ENCODE results near the gene PTPN4.
"Not testable (repeated sequence)": the region's sequence is repeated elsewhere in the genome, so short reads cannot be mapped to it uniquely, and the experiment has no call there.

Gene PTPN4

GRCh38 chr2:119764832-119765231, 5.1 kb downstream of the PTPN4 start:
- no peak for DNase-seq (ENCODE audit: low read depth)

DNA sequence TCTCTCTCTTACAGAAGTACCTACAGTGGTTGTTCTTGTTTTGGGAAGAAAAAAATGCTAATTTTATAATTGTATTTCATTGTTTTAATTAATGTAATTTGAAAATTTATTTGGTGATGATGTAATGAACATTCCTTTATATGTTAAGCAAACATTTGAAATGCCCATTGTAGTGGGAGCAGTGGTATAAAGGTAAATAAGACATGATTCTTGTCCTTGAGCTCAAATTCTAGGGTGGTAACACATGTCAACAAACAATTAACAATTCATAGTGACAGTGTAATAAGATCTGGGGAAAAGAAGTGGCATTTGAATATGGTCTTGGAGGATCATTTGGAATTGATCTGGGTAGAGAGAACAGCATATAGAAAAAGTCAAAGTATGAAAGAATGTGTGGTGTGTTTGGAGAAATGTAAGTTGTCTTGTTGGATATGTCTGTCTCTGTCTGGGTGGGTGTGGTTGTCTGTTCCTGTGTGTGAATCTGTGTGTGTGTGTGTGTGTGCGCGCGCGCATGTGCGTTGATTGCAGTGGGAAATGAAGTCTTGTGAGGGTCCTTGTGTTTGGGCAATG, 5.8 kb downstream of the PTPN4 start:
- DNase-seq (ENCODE audit: low read depth): no peak

GRCh38 chr2:119766944-119767343, 7.2 kb downstream of the PTPN4 start:
- DNase-seq (ENCODE audit: low read depth): no peak

DNA sequence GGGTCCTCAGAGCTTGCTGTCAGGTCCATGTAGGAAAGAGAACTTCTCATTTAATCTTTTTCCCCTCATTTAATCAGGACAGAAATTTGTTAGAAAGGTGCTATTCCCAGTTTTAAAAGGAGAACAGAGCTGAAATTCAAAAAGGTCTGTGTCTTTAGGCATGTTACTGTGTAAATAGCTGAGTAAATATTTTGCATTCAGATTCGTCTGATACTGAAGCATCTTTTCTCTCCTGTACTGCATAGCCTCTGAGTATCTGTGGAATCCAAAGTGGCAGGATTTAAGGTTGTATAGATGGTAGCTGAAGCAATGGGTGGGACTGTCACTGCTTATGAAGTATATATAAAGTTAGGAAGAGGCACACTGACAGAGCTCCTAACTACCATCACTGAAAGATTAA, 9.0 kb downstream of the PTPN4 start:
- no peak for DNase-seq (ENCODE audit: low read depth)

DNA sequence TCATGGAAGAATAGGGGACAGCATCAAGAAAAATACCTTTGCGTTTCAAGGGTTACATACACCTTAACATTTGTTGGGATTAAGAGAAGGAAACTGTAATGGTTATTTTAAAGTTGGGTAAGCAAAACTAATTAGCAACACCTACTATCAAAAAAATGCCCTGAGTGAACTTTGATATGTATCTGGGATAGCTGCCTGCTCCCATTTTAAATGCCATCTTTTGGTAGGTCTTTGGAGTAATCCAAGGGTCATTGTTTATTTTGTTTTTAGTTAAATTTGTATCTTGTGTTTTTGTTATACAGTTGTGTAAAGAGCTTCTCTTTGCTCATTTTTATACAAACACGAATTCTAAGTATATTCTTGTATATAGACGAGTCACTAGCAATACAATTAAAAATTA, 9.9 kb downstream of the PTPN4 start:
- DNase-seq (ENCODE audit: low read depth): no peak

- no peak for DNase-seq (ENCODE audit: low read depth)
These were observed 11.6 kb downstream of the PTPN4 start for GRCh38 chr2:119771331-119771730.

DNA sequence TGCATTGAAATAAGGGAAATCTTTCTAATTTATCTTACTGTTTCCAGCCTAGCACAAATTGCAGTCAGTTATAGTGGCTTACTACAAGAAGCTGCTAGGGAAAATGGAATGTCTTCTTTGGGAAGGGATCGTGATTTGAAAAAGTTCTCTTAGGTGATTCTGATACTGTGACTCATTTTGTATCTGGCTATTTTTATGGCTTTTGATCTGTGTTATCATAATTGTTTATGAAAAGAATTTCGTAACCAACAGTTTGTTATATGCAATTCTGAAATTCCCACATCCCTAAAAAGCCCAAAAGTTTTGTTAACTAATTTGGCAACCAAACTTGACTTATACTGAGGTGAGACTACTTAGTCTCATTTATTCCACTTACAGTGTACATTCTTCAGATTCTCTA, 12.4 kb downstream of the PTPN4 start:
- DNase-seq (ENCODE audit: low read depth): no peak

- no peak for DNase-seq (ENCODE audit: low read depth)
These were observed 13.0 kb downstream of the PTPN4 start for GRCh38 chr2:119772767-119773166.

DNA sequence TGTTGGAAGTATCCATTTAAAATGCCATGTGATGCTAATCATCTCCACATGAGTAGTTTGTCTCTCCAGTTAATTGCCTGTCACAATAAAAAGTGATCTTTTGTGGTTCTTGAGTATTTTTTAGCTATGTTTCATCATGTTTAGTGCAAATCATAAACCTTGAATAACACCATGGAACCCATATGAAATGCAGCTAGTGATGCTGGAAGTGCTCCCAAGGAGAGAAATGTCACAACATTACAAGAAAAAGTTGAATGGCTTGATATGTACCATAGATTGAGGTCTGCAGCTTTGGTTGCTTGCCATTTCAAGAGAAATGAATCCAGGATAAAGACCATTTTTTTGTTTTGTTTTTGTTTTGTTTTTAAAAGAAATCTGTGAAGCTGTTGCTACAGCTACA, 14.3 kb downstream of the PTPN4 start:
- DNase-seq (ENCODE audit: low read depth): no peak

DNA sequence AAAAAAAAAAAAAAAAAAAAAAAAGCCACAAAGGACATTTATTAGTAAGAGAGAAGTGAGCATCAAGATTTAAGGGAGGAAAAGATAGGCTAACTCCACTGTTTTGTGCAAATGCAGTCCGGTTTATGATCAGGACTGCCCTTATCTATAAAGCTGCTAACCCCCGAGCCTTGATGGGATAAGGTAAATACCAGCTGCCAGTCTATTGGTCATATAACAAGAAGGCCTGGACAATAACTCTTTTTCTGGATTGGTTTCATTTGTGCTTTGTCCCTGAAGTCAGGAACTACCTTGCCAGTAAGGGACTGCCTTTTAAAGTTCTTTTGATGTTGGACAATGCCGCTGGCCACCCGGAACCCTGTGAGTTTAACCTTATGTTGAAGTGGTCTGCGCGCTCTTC, 15.4 kb downstream of the PTPN4 start:
- no peak for DNase-seq (ENCODE audit: low read depth)

- no peak for DNase-seq (ENCODE audit: low read depth)
These were observed 22.7 kb downstream of the PTPN4 start for GRCh38 chr2:119782308-119783027.

- DNase-seq (ENCODE audit: low read depth): no peak
These were observed 25.2 kb downstream of the PTPN4 start for GRCh38 chr2:119784876-119785275.

GRCh38 chr2:119786295-119786694, 26.6 kb downstream of the PTPN4 start:
- DNase-seq (ENCODE audit: low read depth): no peak

DNA sequence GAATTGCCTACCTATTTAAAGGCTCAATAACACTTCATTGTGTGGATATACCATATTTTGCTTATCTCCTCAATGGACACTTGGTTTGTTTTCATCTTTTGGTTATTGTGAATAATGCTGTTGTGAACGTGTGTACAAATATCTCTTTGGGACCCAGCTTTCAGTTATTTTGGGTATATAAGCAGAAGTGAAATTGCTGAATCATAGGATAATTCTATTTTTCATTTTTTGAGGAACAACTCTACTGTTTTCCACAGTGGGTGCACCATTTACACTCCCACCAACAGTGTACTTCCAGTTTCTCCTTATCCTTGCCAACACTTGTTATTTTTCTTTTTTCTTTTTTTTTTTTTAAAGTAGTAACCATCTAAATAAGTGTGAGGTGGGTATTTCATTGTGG, 29.0 kb downstream of the PTPN4 start:
- DNase-seq (ENCODE audit: low read depth): no peak

GRCh38 chr2:119790466-119790865, 30.7 kb downstream of the PTPN4 start:
- DNase-seq (ENCODE audit: low read depth): no peak

- DNase-seq (ENCODE audit: low read depth): no peak
These were observed 33.2 kb downstream of the PTPN4 start for GRCh38 chr2:119792907-119793312.

GRCh38 chr2:119794237-119794636, 34.5 kb downstream of the PTPN4 start:
- DNase-seq (ENCODE audit: low read depth): no peak

GRCh38 chr2:119795309-119796303, 35.9 kb downstream of the PTPN4 start:
- no peak for DNase-seq (ENCODE audit: low read depth)

GRCh38 chr2:119800376-119800902, 40.7 kb downstream of the PTPN4 start:
- DNase-seq (ENCODE audit: low read depth): no peak

DNA sequence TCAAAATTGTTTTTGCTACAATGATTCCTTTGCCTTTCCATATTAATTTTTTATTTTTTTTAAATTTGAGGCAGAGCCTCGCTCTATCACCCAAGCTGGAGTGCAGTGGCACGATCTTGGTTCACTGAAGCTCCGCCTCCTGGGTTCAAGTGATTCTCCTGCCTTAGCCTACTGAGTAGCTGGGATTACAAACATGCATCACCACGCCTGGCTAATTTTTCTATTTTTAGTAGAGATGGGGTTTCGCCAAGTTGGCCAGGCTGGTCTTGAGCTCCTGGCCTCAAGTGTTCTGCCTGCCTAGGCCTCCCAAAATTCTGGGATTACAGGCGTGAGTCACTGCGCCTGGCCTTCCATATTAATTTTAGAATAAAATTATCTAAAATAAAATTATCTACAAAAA, 41.3 kb downstream of the PTPN4 start:
- no peak for DNase-seq (ENCODE audit: low read depth)

DNA sequence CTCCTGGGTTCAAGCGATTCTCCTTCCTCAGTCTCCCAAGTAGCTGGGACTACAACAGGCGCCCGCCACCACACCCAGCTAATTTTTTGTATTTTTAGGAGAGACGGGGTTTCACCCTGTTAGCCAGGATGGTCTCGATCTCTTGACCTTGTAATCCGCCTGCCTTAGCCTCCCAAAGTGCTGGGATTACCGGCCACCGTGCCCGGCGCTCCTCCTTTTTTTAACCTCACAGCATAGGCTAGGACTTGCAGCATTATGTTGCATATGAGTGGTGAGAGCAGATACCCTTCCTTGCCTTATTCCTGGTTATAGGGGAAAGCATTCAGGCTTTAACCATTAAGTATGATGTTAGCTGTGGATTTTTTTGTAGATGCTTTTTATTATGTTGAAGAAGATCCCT, 42.3 kb downstream of the PTPN4 start:
- DNase-seq (ENCODE audit: low read depth): not testable (repeated sequence)

DNA sequence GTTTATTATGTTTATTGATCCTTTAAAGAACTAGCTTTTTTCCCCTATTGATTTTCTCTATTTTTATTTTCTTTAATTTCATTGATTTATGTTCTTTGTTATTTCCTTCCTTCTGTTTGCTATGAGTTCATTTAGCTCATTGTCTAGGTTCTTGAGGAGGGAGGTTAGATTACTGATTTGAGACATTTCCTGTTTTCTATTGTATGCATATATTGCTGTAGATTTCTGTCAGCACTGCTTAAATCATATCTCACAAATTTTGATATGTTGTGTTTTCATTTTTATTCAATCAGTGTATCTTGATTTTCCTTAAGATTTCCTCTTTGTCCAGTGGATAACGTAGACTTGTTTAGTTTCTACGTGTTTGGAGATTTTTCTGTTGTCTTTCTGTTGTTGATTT, 43.4 kb downstream of the PTPN4 start:
- no peak for DNase-seq (ENCODE audit: low read depth)

- DNase-seq (ENCODE audit: low read depth): not testable (repeated sequence)
These were observed 44.7 kb downstream of the PTPN4 start for GRCh38 chr2:119804409-119804808.
